ENCODE results near the gene LY6G6C. TPM values are rescaled to one million over a fixed set of nuclear protein-coding genes. Genes with fewer than 3 reads are reported as not detected.

Gene LY6G6C
- total and polyA plus RNA-seq, 2 of the 13 experiments (the other 11 are each of a cell fraction or from before 2014, with no cell fraction given) = 0.15 TPM; not detected in 1

GRCh38 chr6:31687860-31688693, 33.5 kb downstream of the LY6G6C start:
- DNase-seq (ENCODE audit: low spot score) = no peak
- Histone ChIP-seq H3K4me3 (replicated peaks in 1 of 3; ENCODE audit: insufficient read depth in 1 of 3, low read depth in 2 of 3, low read length in 3 of 3) (no peak overlapping the region), H4K20me1 (ENCODE audit: insufficient read depth, low read length) (no peaks in the 10 kb centered on the region), H3K27me3 (ENCODE audit: control insufficient read depth in 1 of 2, insufficient read depth in 2 of 2, low read length in 2 of 2) (no peaks in the 10 kb centered on the region), H3K9ac (ENCODE audit: insufficient read depth, low read depth, low read length) (no peak overlapping the region), H3K36me3 (replicated peaks in 1 of 2; ENCODE audit: control insufficient read depth in 1 of 2, insufficient read depth in 2 of 2, low read length in 2 of 2) (peaks cover 46 to 54% of the 10 kb centered on the region in 2 experiments), H3K9me3 (ENCODE audit: low read length) (no peaks in the 10 kb centered on the region), H3K27ac (ENCODE audit: extremely low read length, insufficient read depth, low read length) (no peak overlapping the region), H3K79me2 (ENCODE audit: insufficient read depth, low read length) (no peaks in the 10 kb centered on the region), H2AFZ (ENCODE audit: low read length) (no peak overlapping the region), H3K4me1 (ENCODE audit: insufficient read depth, low read length) (peaks cover 21% of the 10 kb centered on the region), H3K4me2 (ENCODE audit: low read depth, low read length) (no peak overlapping the region)
- POLR2A ChIA-PET = no interaction called here
- intact Hi-C loops (cut with micrococcal nuclease; ENCODE audit: unreplicated experiment) (no loop called here), in situ Hi-C loops (cut with HindIII; ENCODE audit: extremely low pct_ligation_motif_present, low pct_unique_long_range_greater_than_20kb) (no loop called here)
- 94% methylated on average over 13 of the region's 14 CpGs for WGBS (ENCODE audit: low lambda C conversion rate)
- CTCF ChIA-PET (ENCODE audit: low intra/inter-chr PET ratio, low total read pairs) = no interaction called here
- no TSS peak for BruUV-seq (replicated peaks)
- FAIRE-seq = no peak
- TF ChIP-seq RNF219 (CRISPR knock-in tag; IDR thresholded peaks at IDR 0.05) (no peak), ZNF3 (CRISPR knock-in tag; IDR thresholded peaks at IDR 0.05) (no peak), ZNF350 (CRISPR knock-in tag; IDR thresholded peaks at IDR 0.05; ENCODE audit: borderline replicate concordance, low read depth) (no peak), ZBTB33 (CRISPR knock-in tag; IDR thresholded peaks at IDR 0.05) (no peak), TERF1 (CRISPR knock-in tag; IDR thresholded peaks at IDR 0.05) (no peak), ZNF558 (CRISPR knock-in tag; IDR thresholded peaks at IDR 0.05; ENCODE audit: borderline replicate concordance) (no peak), ZNF335 (CRISPR knock-in tag; IDR thresholded peaks at IDR 0.05) (no peak), TGIF2 (CRISPR knock-in tag; IDR thresholded peaks at IDR 0.05) (no peak), ZNF652 (CRISPR knock-in tag; IDR thresholded peaks at IDR 0.05; ENCODE audit: borderline replicate concordance, low read depth) (peak; percentile 76)
- ATAC-seq = no peak

Measured in HepG2 (cell line).